Daoy (cell line): ENCODE results near the gene NHS. TPM values are rescaled to one million over a fixed set of nuclear protein-coding genes. Genes with fewer than 3 reads are reported as not detected.
"Not testable (repeated sequence)": the region's sequence is repeated elsewhere in the genome, so short reads cannot be mapped to it uniquely, and the experiment has no call there.

ENCODE experiments used
- DNase-seq: peaks from one replicate; pipeline ENCODE4 v3.0.0-alpha.2; 2015; ENCODE audit warnings: low read depth
- total RNA-seq: library from RNA; depleted of rRNA; stranded (reverse); fragments of >200 nt; shearing (Covaris generic); gene quantifications from 2 replicates; pipeline ENCODE4 v1.2.3, GENCODE V29; 2014

The NHS gene
- total RNA-seq, 1 experiment from 2014 or later = 1.3 TPM

- DNase-seq = no peak
These were observed 174.2 kb downstream of the NHS start for GRCh38 chrX:17549107-17549651.

DNA sequence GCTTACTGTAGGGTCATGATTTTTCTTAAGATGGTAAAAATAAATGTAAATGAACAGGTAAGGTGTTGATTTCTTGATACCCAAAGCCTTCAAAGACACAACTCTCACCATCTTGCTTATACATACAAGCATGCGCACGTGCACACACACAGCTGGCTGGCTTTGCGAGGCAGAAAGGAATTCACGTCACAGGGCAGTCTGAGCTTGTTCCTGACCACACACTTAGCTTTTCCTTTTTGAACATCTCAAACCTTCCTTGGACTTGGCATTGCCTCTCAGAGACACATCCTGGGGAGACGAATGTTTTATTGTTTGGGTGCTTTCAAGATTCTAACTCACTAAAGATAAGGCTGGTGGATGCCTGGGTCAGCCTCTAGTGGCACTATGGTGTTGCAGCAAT is 175.0 kb downstream of the NHS start:
- no peak for DNase-seq

DNA sequence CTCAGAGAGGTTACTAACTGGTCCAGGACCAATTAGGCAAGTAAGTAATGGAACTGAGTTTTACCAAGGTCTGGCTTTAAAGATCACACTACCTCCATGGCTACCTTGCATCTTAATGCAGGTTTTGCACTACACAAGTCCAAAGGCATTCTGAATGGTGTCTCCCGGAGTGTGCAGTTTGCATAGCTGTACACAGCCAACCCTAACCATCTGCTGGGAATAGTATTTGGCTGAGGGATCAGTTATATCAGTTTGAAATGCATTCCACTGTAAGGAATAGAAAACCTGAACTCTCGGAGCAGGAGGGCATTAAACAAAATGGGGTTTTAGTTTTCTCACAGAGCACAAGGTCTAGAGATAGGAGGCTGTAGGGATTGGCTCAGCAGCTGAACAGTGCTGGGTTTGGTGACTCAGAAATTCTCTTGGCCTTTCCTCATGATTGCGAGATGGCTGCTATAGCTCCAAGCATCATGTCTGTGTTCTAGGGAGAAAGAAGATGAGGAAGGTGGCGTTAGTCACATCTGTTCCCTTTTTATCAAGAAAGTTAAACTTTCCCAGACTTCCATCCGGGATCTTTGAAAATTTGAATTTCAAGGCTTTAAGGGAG is 177.1 kb downstream of the NHS start:
- peak; percentile 13 for DNase-seq

GRCh38 chrX:17553469-17553868 is 178.5 kb downstream of the NHS start:
- peak; percentile 71 for DNase-seq

- DNase-seq = no peak
These were observed 179.0 kb downstream of the NHS start for GRCh38 chrX:17553961-17554482.

DNA sequence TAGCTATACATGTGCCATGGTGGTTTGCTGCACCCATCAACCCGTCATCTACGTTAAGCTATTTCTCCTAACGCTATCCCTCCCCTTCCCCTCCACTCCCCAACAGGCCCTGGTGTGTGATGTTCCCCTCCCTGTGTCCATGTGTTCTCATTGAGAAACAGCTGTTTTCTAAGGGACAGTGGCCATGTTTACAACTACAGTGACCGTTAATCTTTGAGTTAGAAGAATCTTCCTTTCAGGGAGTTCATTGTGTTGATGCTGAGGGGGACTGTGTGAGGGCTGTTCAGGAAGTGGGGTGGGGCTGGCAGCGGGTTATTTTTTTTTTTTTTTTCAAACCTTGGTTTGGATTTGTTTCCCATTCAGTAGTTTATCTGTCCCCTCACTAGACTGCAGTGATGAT is 179.9 kb downstream of the NHS start:
- DNase-seq = no peak

- no peak for DNase-seq
These were observed 180.8 kb downstream of the NHS start for GRCh38 chrX:17555846-17556245.

GRCh38 chrX:17559728-17560379 is 184.9 kb downstream of the NHS start:
- DNase-seq = peak; percentile 82

- no peak for DNase-seq
These were observed 185.4 kb downstream of the NHS start for GRCh38 chrX:17560385-17560784.

DNA sequence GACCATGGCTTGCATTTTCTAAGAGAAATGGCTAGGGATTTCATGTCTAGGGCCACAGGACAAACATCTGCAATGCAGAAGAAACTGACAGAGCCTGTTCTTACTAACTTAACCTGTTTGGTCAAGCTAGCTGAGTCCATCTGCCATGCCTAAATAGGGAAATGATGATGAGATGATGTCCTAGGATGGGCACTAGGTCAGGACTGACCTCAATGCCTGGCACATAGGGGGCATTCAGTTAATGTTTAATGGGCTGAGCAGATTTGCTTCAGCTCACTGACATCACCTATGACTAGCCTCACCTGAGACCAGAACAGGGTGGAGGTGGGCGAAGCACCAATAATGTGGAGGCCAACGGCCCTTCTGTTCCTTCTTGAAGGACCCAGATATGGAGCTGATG is 188.1 kb downstream of the NHS start:
- no peak for DNase-seq

DNA sequence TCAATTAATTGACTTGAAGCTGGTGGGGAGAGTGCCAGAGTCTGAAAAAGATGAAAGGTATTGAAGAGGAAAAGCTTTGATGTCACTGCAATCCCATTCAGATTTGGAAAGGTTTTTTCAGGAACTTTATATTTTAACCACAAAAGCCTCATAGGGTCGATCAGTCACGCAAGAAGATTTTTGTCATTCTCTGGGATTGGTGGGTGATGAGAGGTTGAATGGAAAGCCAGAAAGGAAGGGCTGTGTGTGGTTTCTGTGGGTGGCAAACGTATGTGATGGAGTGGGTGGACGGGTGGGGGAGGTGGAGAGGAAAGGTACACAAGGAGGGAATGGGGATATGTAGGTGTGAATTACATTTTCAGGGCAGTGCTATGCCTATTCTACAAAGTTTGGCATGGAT is 188.5 kb downstream of the NHS start:
- DNase-seq = peak; percentile 64

GRCh38 chrX:17564689-17565409 is 189.8 kb downstream of the NHS start:
- no peak for DNase-seq

GRCh38 chrX:17566740-17567139 is 191.7 kb downstream of the NHS start:
- no peak for DNase-seq

DNA sequence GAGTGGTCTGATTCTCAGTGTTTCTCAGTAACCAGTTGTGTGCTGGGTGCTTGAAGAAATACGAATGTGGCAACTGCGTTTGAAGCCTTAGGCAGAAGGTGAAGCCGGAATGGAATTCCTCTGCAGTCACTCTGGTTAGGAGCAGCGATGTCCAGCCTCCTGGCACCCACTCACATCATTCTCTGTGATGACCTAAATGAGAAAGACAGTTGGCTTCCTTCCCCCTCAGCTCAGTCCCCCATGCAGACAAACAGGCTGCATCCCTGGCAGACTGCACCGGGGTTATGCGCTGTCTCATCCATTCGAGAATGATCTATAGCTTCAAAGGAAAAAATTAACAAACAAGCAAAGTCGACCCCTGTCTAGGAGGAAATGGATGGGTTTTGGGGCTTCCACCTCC is 192.2 kb downstream of the NHS start:
- DNase-seq = no peak

- no peak for DNase-seq
These were observed 192.8 kb downstream of the NHS start for GRCh38 chrX:17567821-17568220.

DNA sequence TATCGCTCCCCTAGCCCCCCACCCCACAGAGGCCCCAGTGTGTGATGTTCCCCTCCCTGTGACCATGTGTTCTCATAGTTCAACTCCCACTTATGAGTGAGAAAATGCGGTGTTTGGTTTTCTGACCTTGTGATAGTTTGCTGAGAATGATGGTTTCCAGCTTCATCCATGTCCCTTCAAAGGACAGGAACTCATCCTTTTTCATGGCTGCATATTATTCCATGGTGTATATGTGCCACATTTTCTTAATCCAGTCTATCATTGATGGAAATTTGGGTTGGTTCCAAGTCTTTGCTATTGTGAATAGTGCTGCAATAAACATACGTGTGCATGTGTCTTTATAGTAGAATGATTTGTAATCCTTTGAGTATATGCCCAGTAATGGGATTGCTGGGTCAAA is 193.8 kb downstream of the NHS start:
- not testable (repeated sequence) for DNase-seq

DNA sequence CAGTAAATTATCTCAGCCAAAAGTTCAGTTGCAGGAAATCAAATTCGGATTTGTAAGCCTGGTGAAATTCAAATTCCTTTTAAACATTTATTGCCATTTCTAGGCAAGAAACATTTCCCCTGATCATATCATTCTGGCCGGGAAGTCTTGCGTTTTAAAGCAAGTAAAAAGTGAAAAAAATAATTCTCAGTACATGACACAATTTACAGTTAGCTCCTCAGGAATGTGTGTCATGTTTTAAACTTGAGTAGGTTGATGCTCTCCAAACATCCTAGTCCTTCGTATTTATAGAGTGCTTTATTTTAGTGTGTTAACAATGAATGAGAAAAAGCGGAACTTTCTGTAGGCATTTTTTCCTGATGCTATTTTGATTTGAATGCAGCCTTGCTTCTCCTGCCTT is 204.0 kb downstream of the NHS start:
- no peak for DNase-seq

DNA sequence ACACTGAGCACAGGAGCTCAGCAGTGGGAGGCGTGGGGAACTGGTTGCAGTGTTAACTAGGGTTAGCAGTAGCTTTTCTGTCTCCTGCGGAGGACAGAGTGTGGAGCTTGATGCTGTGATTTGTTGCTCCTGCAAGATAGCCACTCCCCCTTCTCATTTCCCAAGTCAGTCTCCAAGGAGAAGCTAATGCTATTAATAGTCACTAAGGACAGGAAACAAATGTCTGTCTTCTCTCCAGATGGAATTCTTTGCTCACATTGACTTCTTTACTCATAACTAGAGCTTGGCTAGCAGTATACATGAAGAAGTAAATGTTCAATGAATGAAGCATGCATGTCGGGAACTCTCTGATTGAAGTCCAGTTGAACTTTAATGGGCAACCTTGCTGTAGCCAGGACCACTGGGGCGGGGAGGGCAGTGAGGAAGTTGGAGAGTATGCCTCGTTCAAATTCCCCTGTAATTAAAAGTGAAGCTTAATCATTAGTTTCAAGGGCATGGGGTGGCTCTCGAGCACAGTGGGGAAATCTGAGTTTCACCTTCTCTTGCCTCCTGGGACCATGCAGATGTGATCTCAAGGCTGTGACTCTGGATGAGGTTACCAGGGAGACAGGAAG is 205.6 kb downstream of the NHS start:
- no peak for DNase-seq

DNA sequence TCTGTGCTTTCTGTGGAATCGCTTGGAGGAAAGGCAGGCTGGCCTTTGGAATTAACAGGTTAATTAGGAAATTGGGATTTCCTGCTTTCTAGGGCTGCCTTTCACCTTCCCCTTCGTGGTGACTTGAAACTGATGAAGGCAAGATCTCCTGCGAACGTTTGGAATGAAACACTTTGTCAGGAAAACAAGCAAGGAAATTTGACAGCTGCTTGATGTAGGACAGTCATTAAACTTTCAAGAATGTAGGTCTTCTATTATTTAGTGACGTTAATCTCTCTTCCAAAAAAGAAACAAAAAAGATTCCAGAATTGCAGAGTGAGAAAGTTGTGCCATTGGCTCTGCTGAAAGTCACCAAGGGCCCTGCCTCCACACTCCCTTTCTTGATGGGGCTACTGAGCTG is 206.6 kb downstream of the NHS start:
- DNase-seq = no peak

GRCh38 chrX:17584248-17584681 is 209.3 kb downstream of the NHS start:
- DNase-seq = no peak

DNA sequence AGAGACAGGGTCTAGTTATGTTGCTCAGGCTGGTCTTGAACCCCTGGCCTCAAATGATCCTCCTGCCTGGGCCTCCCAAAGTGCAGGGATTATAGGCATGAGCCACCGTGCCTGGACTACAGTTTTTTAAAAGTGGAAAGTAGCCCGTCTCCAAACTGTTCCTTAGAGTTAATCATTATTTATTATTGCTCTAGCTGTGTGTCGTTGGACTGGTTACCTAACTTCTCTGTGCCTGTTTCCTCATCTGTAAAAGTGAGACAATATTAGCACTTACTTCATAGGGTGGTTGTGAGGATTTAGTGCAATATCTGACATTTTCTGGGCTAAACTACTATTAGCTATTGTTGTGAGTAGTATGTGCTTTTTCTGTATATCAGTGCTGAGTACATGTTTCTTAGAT is 210.0 kb downstream of the NHS start:
- no peak for DNase-seq

DNA sequence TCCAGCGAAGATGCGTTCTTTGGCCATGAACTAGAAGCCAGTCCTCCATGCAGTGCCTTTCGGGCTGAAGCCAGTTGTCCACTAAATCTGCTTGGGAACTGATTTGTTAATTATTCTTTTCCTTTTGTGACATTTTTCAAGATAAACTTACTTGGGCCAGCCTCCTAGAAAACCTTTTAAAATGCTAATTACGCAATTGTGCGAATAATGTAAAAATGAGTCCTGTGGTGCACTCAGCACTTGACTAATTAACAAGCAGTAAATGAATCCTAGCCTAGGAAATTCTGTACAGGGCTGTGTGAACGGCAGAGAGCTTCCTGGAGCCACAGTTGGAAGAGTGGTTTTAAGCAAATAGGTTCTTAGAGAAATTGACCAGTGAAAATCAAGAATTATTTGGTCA is 212.4 kb downstream of the NHS start:
- no peak for DNase-seq
